LoVo (cell line): ENCODE results near the gene STAC.

Experiments used
- DNase-seq: peaks from one replicate; pipeline ENCODE4 v3.0.0-alpha.2; 2016; ENCODE audit warnings: low spot score

The STAC gene

GRCh38 chr3:36380221-36381031 is at the start of gene STAC:
Gene STAC (plus strand): TSS chr3:36380504. CDS start chr3:36380644, 140 bp downstream.
- DNase-seq = no peak

GRCh38 chr3:36332139-36332538 is 48.2 kb upstream of the STAC start:
- DNase-seq = no peak

- DNase-seq = no peak
These were observed 18.1 kb upstream of the STAC start for GRCh38 chr3:36362216-36362615.

GRCh38 chr3:36362973-36363372 is 17.3 kb upstream of the STAC start:
- peak; percentile 31 for DNase-seq

- DNase-seq = no peak
These were observed 16.0 kb upstream of the STAC start for GRCh38 chr3:36364260-36364659.

GRCh38 chr3:36365829-36366228 is 14.5 kb upstream of the STAC start:
- no peak for DNase-seq

GRCh38 chr3:36366308-36366707 is 14.0 kb upstream of the STAC start:
- no peak for DNase-seq

GRCh38 chr3:36367912-36368573 is 12.3 kb upstream of the STAC start:
- DNase-seq = no peak

- no peak for DNase-seq
These were observed 7.8 kb upstream of the STAC start for GRCh38 chr3:36372534-36372935.

GRCh38 chr3:36373084-36373483 is 7.2 kb upstream of the STAC start:
- DNase-seq = no peak

- DNase-seq = no peak
These were observed 6.6 kb upstream of the STAC start for GRCh38 chr3:36373666-36374065.

GRCh38 chr3:36379872-36380220 is 458 bp upstream of the STAC start:
- no peak for DNase-seq

- no peak for DNase-seq
These were observed 1.1 kb downstream of the STAC start for GRCh38 chr3:36381311-36381956.

- no peak for DNase-seq
These were observed 13.3 kb downstream of the STAC start for GRCh38 chr3:36393563-36393962.

GRCh38 chr3:36394176-36394575 is 13.9 kb downstream of the STAC start:
- DNase-seq = no peak

GRCh38 chr3:36397841-36398240 is 17.5 kb downstream of the STAC start:
- no peak for DNase-seq

GRCh38 chr3:36399933-36400332 is 19.6 kb downstream of the STAC start:
- DNase-seq = no peak

- DNase-seq = no peak
These were observed 20.8 kb downstream of the STAC start for GRCh38 chr3:36401056-36401455.

GRCh38 chr3:36403661-36404060 is 23.4 kb downstream of the STAC start:
- DNase-seq = no peak

GRCh38 chr3:36405190-36405589 is 24.9 kb downstream of the STAC start:
- no peak for DNase-seq

- no peak for DNase-seq
These were observed 27.8 kb downstream of the STAC start for GRCh38 chr3:36408146-36408545.

GRCh38 chr3:36409862-36410261 is 29.6 kb downstream of the STAC start:
- no peak for DNase-seq

- no peak for DNase-seq
These were observed 31.3 kb downstream of the STAC start for GRCh38 chr3:36411587-36411986.
